Pons (tissue), 1 donor: ENCODE data around the gene ACTR8.

ENCODE experiments used
- DNase-seq: peaks from one replicate; pipeline ENCODE4 v3.0.0-alpha.2; 2016; ENCODE audit warnings: low spot score

The ACTR8 gene

GRCh38 chr3:53835257-53835656, 46.7 kb downstream of the ACTR8 start:
- DNase-seq, result no peak

DNA sequence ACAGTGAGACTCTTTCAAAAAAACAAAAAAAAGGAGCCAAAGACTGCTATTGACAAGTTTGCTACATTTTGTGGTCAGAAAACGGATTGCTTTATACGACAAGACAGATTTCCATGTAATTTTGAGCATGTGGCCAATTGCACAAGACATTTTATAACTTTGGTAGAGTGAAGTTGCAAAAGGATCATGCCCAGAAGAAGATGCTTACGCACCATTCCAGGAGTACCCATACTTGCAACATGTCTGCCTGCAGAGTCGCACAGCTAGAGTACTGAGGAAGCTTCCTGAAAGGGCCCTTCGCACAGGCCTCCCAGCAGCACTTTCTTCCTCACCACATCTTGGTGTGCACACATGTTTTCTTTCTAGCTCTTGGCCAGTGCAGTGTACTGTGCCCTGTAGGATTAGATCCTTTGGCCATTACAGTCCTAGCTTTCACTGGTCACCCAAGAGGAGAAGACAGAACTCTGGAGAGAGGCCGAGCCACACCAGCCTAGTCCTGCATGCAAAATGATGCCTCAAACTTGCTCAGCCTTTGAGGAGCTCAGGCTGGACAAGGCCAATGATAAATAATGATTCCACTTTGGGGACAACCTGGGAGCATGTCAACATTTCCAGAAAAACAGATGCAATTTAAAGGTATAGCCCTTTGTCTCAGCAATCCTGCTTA, 47.4 kb downstream of the ACTR8 start:
- DNase-seq, result no peak

DNA sequence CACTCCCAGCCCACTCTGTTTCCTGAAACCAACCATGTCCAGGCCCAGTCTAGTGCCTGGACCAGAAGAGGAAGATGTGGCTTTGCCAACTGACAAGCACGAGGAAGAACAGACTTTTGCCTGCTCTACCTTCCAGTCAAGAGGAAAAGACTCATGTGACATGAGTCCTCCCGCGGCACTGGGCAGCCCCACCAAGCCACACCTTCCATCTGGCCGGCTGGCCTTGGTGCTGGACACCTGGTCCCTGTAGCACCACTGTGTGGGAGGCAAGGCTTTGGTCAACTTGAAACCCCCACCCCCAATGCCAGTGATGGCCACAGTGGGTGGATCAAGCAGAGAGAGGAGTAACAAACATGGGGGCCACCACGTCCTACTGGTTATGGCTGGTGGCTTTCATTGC, 48.3 kb downstream of the ACTR8 start:
- DNase-seq, result no peak

- DNase-seq, result no peak
These were observed 48.8 kb downstream of the ACTR8 start for GRCh38 chr3:53833053-53833645.

- DNase-seq, result no peak
These were observed 51.0 kb downstream of the ACTR8 start for GRCh38 chr3:53830944-53831343.

DNA sequence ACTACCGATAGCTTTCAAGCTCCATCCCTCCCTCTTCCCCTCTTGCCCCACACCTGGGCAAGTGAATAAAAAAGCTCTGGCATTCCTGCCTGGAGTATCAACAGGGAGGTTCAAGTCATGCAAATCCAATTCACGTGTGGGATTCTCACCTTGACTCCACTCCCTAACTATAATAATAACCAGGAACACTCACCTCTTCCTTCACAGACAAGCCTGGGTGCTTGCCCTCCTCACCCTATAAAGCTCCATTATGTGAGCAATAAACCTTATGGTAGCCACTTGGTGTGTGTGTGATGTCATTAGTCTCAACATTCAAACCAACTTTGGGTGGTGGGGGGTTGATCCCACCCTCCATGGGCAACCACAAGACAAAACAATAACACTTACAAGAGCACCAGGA, 52.3 kb downstream of the ACTR8 start:
- no peak for DNase-seq

DNA sequence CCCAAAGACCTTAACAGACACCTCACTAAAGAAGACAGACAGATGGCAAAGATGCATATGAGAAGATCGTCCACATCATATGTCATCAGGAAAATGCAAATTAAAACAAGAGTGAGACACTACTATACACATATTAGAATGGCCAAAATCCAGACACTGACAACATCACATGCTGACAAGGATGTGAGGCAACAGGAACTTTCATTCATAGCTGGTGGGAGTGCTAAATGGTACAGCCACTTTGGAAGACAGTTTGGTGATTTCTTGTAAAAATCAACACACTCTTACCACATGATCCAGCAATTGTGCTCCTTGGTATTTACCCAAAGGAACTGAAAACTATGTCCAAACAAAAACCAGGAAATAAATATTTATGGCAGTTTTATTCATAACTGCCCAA, 53.4 kb downstream of the ACTR8 start:
- no peak for DNase-seq

GRCh38 chr3:53826048-53826447, 55.9 kb downstream of the ACTR8 start:
- no peak for DNase-seq

DNA sequence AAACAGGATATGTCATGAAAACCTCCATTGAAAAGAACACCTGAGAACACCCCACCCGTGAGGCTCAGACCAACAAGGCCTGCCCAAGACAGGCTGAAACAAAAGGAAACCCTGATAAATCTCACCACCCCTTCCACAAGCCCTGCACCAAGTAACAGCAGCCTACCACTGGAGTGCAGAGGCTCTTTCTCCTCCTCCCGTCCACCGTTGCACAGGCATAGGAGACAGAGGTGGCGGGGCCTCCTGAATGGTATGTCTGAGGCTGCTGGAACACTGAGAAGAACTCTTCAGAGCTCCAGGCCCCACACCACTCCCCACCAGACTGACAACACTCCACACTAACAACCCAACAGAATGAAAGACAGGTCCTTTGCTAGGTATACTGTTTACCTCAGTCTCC, 57.2 kb downstream of the ACTR8 start:
- no peak for DNase-seq

DNA sequence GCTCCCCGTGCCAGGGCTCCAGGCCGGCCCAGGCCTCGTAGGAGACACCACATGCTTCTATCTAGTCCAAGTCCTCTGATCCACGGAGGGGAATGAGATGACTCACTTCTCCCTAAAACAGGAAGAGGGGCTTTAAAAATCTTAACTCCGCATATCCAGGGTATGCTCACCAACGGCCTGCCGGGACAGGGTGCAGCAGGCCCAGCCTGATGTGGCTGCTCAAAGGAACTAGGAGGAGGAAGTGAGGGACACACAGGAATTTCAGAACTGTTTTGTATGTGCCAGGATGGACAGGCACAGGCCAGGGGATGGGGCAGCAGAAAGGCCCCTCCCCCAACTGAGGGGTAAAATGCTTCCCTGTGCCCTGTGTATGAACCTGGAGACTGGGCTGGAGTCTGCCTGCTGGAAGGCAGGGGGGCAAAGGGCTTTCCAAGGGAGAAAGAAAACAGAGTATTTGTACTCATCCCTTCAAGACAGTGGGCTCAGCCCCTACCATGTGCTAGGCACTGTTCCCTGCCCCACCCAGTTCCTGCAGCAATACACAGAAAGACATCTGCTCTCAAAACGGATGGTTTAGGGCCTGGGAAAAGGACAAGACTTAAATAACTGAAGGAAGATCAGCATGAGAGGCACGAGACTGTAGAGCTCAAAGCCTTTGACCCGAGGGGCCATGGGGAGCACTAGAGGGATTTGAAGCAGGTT, 57.8 kb downstream of the ACTR8 start:
- no peak for DNase-seq

- DNase-seq, result no peak
These were observed 58.7 kb downstream of the ACTR8 start for GRCh38 chr3:53823026-53823955.

DNA sequence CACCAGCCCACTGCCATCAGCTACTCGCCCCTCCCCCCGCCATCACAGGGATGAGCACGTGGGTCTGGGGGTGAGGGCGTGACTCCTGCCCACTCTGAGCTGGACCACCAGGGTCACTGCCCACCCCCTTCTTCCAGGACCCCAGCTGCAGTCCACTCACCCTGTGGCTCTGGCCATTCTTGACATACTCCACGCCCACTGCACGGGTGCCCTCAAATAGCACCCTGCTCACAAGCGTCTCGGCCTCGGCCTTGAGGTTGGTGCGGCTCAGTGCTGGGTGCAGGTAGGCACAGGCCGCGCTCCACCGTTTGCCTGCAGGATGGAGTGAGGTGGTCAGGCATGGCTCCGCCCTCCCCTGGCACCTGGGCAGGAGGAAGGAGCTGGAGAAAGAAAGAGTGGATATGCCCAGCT, 59.6 kb downstream of the ACTR8 start:
- no peak for DNase-seq

GRCh38 chr3:53821631-53822121, 60.3 kb downstream of the ACTR8 start:
- DNase-seq, result no peak

DNA sequence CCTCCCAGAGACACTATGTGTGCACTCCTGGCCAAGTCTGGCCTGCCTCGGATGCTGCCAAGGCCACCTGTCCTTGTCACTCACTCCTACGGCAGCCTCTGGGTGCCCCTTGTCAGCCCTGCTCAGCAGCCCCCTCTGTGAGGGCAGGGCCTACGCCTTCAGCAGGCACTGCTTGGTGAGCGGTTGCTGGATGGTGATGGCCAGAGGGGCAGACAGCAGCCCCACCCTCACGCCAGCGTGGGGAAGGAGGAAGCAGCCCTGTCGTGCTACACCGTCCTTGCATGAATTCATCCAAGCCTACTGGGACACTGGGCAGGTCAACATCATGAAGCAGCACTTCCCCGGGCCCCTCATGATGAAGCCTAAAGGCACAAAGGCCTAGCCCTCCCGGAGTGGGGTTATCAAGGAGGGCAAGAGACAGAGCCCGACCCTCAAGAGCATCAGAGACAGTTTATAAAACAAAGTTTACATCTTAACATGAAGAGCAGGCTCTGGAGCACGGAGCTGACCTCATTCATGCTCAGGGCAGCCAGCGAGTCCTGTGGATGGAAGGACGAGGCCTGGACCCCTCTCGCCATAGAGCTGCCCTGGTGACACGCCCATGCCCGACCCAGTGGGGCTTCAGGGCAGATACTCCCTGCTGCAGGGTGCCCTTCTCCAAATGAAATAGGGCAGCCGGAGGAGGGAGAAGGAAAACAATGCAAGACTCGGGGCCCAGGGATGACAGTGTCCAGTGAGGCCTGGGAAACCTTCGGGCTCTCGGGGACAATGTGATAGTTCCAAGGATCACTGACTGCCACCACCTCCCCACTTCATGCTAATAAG, 61.0 kb downstream of the ACTR8 start:
- no peak for DNase-seq

- no peak for DNase-seq
These were observed 61.9 kb downstream of the ACTR8 start for GRCh38 chr3:53820084-53820483.

- no peak for DNase-seq
These were observed 62.6 kb downstream of the ACTR8 start for GRCh38 chr3:53819163-53819868.

DNA sequence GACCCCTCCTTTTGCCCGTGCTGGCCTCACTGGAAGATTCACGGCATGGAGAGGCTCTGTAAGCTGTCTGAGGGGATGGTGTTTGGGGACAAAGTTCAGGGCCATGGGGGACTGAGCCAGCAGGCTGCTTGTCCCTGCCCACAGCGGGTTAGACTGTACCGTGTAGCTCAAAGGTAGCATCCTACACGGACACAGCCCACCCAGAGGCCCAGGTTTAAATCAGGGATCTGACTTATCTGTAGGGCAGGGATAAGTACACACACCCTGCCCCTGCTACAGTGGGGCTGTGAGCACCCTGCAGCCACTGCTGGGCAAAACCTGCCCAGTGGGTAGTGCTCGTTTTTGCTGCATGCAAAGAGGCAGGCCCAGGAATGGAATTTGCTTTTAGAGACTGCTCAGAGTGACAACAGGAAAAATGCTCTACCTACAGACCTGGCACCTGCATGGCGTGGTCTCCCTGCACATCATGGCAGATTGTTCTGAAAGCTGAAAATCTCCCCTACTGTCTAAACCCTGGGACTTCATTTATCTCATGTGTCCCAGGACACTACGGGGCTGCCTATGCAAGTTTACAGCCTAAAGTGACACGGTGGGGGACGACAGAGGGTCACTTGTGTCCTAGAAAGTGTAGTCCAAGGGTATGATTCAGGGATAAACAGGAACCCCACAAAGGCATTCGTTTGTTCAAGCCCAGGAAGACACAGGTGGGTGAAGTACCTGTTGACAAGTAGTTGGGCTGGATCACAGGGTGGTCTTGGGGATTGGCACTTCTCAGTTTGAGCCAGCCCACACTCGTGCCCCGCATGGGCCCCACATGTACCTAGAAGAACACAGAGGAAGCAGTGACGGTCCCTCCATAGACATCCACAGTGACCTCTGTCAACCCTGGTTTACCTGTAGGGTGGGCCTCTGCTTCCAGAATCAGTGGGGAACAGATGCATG, 63.5 kb downstream of the ACTR8 start:
- no peak for DNase-seq

DNA sequence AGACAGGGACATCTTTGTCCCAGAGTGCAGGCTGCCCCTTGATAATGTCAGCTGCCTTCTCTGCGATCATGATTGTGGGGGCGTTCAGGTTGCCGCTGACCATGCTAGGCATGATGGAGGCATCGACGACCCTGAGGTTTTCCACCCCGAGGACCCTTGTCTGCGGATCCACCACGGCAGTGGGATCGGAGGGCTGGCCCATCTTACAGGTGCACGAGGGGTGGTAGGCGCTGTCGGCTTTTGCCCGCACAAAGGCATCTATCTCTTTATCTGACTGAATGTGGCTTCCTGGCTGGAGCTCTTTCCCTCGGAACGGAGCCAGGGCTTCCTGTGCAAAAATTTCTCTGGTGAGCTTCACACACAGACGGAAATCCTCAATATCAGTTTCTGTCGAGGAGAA, 64.1 kb downstream of the ACTR8 start:
- no peak for DNase-seq

GRCh38 chr3:53817211-53817610, 64.7 kb downstream of the ACTR8 start:
- no peak for DNase-seq
